Spleen (tissue), 11 donors: ENCODE measurements around the gene KCNH6. TPM values are rescaled to one million over a fixed set of nuclear protein-coding genes. Genes with fewer than 3 reads are reported as not detected.

Experiments
- DNase-seq: peaks from one replicate; pipeline ENCODE4 v3.0.0-alpha.2; 2020
- H3K27ac ChIP-seq, 8 donors: fragments of 200-600 bp; sonication (generic) in 7 of 8; 1 replicate in 4 of 8; 2 replicates in 4 of 8; pipeline versions ENCODE4 v1.5.0 to v1.8.0; 2016 to 2021; ENCODE audit warnings: inconsistent platforms in 4 of 8, mild to moderate bottlenecking in 4 of 8, moderate library complexity in 1 of 8
- H3K27me3 ChIP-seq, 7 donors: fragments of 200-600 bp; sonication (generic) in 6 of 7; replicated peaks in 1 of 7; 1 replicate in 4 of 7; 2 replicates in 3 of 7; pipeline versions ENCODE4 v1.5.0 to v1.8.0; 2016 to 2021; ENCODE audit warnings: inconsistent platforms in 3 of 7, mild to moderate bottlenecking in 1 of 7
- H3K36me3 ChIP-seq, 6 donors: fragments of 200-600 bp; sonication (generic) in 5 of 6; 1 replicate in 4 of 6; 2 replicates in 2 of 6; pipeline versions ENCODE4 v1.5.0 to v1.8.0; 2016 to 2021; ENCODE audit warnings: inconsistent platforms in 2 of 6
- H3K4me1 ChIP-seq, 6 donors: fragments of 200-600 bp; sonication (generic) in 5 of 6; 1 replicate in 3 of 6; 2 replicates in 3 of 6; pipeline versions ENCODE4 v1.5.0 to v1.8.0; 2016 to 2021; ENCODE audit warnings: inconsistent platforms in 3 of 6
- H3K4me3 ChIP-seq, 8 donors: fragments of 200-600 bp; sonication (generic) in 7 of 8; 1 replicate in 4 of 8; 2 replicates in 4 of 8; pipeline versions ENCODE4 v1.5.0 to v1.8.0; 2016 to 2021; ENCODE audit warnings: inconsistent platforms in 4 of 8, mild to moderate bottlenecking in 4 of 8, moderate library complexity in 2 of 8
- H3K9me3 ChIP-seq, 8 donors: fragments of 200-600 bp; sonication (generic) in 7 of 8; 1 replicate in 4 of 8; 2 replicates in 4 of 8; pipeline versions ENCODE4 v1.5.0 to v1.8.0; 2016 to 2021; ENCODE audit warnings: inconsistent platforms in 4 of 8
- POLR2A ChIP-seq, 3 donors: fragments of 450-650 bp; IDR thresholded peaks; one replicate each; pipeline ENCODE4 v1.5.1; 2017; ENCODE audit warnings: antibody characterized with exemption in 3 of 3, mild to moderate bottlenecking in 1 of 3
- POLR2AphosphoS5 ChIP-seq, 3 donors: sonication (generic); formaldehyde crosslinking; IDR thresholded peaks; one replicate each; pipeline ENCODE4 v1.5.1; 2017; ENCODE audit warnings: antibody characterized with exemption in 3 of 3
- WGBS, 5 donors: extraction: QIAGEN DNeasy Blood & Tissue Kit in 3 of 5; methylation state at CpG; one replicate each; pipeline versions ENCODE4 v1.1.5 to v1.1.7; 2013 to 2018; 5-methylcytosine and 5-hydroxymethylcytosine counted together
- intact Hi-C: fragments of 100-400 bp; cut with DNase I; formaldehyde crosslinking; loops from one replicate; pipeline ENCODE4 v1.15.0; 2023; ENCODE audit warnings: low total_unique reads
- polyA plus RNA-seq, 3 donors: library from polyadenylated mRNA; stranded (reverse); fragments of 200-250 nt; gene quantifications; one replicate each; pipeline ENCODE4 v1.2.1, GENCODE V29; 2013
- total RNA-seq, 7 donors: library from RNA; depleted of rRNA in 3 of 7; stranded (reverse); fragments of >200 nt in 3 of 7; fragmentation: NEBNext Ultra II Directional in 4 of 7; extraction: Animal tissue kit (Norgen Biotek cat#: 25700) in 4 of 7; gene quantifications; one replicate each; pipeline versions ENCODE4 v1.1.0 to v1.2.1, GENCODE V29; 2016 to 2021
- TF ChIP-seq, protein P1 (sequence below), 11 experiments: fragments of 200-600 bp in 7 of 11; fragments of 450-650 bp in 4 of 11; sonication (generic) in 4 of 11; IDR thresholded peaks in 8 of 11; conservative IDR thresholded peaks in 3 of 11; 1 replicate in 7 of 11; 2 replicates in 4 of 11; pipeline versions ENCODE4 v1.4.0 to v1.8.0; 2016 to 2021; ENCODE audit warnings: antibody characterized with exemption in 11 of 11, inconsistent platforms in 4 of 11, mild to moderate bottlenecking in 1 of 11
- donor health status: healthy with polysubstance abuse.
- donor health status: DM: no; HTN: no; CAD: no; lungs with moderate emphysema.
- donor health status: DM: no; HTN: no; CAD: no.
- donor health status: Bipolar disorder and iron deficiency.
- donor health status: healthy.
- donor health status: DM: no; HTN: no; CAD: no.
- donor health status: DM: yes; HTN: yes; CAD: no.

The KCNH6 gene
- total and polyA plus RNA-seq, 10 donors, result not detected

DNA sequence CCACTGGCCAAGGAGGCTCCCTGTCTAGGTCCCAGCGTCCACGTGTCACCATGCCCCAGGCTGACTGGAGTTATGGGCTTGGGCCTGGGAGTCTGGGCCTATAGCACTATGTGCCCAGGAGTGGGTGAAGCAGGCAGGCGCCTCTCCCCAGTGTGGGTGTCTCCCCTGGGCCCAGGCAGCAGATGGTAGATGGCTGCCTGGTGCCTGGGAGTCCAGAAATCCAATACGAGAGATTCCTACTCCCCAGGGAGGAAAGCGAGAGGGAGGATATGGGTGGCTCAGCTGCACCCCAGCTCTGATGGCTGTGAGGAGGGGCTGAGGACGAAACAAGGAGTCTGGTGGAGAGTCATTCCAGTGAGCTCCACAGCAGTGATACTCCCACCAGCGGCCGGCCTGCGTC is 5.0 kb downstream of the KCNH6 start:
- TF ChIP-seq POLR2A (IDR thresholded peaks at IDR 0.05) (no peak), POLR2AphosphoS5 (IDR thresholded peaks at IDR 0.05) (no peak)
- TF ChIP-seq, protein P1, sequence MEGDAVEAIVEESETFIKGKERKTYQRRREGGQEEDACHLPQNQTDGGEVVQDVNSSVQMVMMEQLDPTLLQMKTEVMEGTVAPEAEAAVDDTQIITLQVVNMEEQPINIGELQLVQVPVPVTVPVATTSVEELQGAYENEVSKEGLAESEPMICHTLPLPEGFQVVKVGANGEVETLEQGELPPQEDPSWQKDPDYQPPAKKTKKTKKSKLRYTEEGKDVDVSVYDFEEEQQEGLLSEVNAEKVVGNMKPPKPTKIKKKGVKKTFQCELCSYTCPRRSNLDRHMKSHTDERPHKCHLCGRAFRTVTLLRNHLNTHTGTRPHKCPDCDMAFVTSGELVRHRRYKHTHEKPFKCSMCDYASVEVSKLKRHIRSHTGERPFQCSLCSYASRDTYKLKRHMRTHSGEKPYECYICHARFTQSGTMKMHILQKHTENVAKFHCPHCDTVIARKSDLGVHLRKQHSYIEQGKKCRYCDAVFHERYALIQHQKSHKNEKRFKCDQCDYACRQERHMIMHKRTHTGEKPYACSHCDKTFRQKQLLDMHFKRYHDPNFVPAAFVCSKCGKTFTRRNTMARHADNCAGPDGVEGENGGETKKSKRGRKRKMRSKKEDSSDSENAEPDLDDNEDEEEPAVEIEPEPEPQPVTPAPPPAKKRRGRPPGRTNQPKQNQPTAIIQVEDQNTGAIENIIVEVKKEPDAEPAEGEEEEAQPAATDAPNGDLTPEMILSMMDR (IDR thresholded peaks at IDR 0.05 in 8 of 11, conservative IDR thresholded peaks at IDR 0.05 in 3 of 11), result no peak

DNA sequence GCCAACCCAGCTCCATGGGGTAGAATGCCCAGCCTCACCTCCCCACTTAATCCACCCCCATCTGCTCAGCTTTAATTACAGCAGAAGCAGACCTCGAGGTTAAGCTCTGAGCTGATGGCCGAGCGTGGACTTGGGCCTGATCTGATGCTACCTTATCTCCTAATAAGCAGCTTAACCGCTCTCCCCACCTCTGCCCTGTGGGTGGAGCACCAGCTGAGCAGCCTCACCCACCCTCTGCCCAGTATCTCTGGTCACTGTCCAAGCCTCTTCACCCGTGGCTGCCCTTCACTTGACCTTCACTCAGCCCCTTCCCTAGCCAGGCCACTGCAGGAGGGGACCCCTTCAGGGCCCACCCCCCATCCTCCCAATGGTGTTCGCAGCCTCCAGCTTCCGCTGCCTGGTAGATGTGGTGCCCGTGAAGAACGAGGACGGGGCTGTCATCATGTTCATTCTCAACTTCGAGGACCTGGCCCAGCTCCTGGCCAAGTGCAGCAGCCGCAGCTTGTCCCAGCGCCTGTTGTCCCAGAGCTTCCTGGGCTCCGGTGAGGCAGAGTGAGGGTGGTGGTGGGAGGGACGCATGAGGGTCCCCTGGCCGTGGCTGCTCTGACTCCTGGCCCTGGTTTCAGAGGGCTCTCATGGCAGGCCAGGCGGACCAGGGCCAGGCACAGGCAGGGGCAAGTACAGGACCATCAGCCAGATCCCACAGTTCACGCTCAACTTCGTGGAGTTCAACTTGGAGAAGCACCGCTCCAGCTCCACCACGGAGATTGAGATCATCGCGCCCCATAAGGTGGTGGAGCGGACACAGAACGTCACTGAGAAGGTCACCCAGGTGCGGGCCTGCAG is 6.8 kb downstream of the KCNH6 start:
- Histone ChIP-seq H3K36me3 (no peaks in the 10 kb centered on the region), H3K27me3 (peaks cover 0 to 23% (median 0%) of the 10 kb centered on the region in 7 donors), H3K9me3 (no peaks in the 10 kb centered on the region), H3K4me3 (no peak overlapping the region), H3K27ac (no peak overlapping the region), H3K4me1 (no peaks in the 10 kb centered on the region)
- no peak for DNase-seq
- intact Hi-C loops, result no loop called here
- TF ChIP-seq, protein P1 (IDR thresholded peaks at IDR 0.05 in 8 of 11, conservative IDR thresholded peaks at IDR 0.05 in 3 of 11), result no peak
- TF ChIP-seq POLR2A (IDR thresholded peaks at IDR 0.05) (no peak), POLR2AphosphoS5 (IDR thresholded peaks at IDR 0.05) (no peak)
- WGBS, 5 donors, result 86 to 91% (median 90%) methylated on average over 22 to 26 of the region's 26 CpGs

More for the DNA sequence above, 5.0 kb downstream of the KCNH6 start:
- Histone ChIP-seq H3K4me3 (no peak overlapping the region), H3K27ac (no peak overlapping the region), H3K9me3 (no peaks in the 10 kb centered on the region), H3K36me3 (no peaks in the 10 kb centered on the region), H3K27me3 (peaks cover 0 to 40% (median 4%) of the 10 kb centered on the region in 7 donors), H3K4me1 (peaks cover 0 to 5% (median 1%) of the 10 kb centered on the region in 6 donors)
- WGBS, 5 donors, result 77 to 94% (median 87%) methylated on average over 6 to 9 of the region's 9 CpGs
- DNase-seq, result no peak
- intact Hi-C loops, result no loop called here

DNA sequence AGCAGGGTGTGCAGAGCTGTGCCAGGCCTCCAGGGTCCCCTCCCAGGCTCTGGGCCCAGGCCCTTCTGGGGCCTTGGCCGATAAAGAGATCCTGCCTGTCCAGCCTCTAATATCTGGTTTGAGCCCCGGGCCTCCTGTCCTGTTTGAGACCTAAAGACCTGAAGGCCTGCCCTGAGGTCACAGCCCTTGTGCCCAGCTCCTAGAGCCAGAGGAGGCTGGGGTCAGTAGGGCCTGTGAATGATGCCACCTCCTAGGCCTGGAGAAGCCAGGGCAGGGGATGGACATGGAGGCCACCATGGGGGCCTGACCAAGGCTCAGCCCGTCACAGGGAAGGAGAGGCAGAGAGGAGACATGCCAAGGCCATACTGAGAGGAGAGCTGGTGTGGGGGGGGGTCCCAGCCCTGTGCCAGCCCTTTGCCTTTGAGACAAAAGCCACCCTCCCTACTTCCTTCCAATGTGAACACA is 7.4 kb downstream of the KCNH6 start:
- H3K27ac ChIP-seq, result no peak overlapping the region
- intact Hi-C loops, result no loop called here
- H3K36me3 ChIP-seq, result no peaks in the 10 kb centered on the region
- H3K9me3 ChIP-seq, result no peaks in the 10 kb centered on the region
- H3K27me3 ChIP-seq, result peaks cover 0 to 23% (median 0%) of the 10 kb centered on the region in 7 donors
- no peaks in the 10 kb centered on the region for H3K4me1 ChIP-seq
- 66 to 96% (median 90%) methylated on average over 2 to 3 of the region's 3 CpGs for WGBS, 5 donors
- H3K4me3 ChIP-seq, result no peak overlapping the region
- TF ChIP-seq POLR2A (IDR thresholded peaks at IDR 0.05), result no peak
- no peak for TF ChIP-seq POLR2AphosphoS5 (IDR thresholded peaks at IDR 0.05)
- TF ChIP-seq, protein P1 (IDR thresholded peaks at IDR 0.05 in 8 of 11, conservative IDR thresholded peaks at IDR 0.05 in 3 of 11), result no peak
- no peak for DNase-seq
